GM12878 (cell line): ENCODE measurements around the gene COX19. TPM values are rescaled to one million over a fixed set of nuclear protein-coding genes. Genes with fewer than 3 reads are reported as not detected.

Experiments used
- ATAC-seq: fragments of 200-7000 bp; cut with Tn5 transposase; 3 replicates; pipeline ENCODE4 v1.9.1; 2020; ENCODE audit warnings: mild to moderate bottlenecking, moderate library complexity
- BruUV-seq: library from RNA; stranded (reverse); fragments of 400-500 nt; replicated peaks from 2 replicates; lab custom pipeline; 2021; lab: Mats Ljungman, UMichigan
- CTCF ChIA-PET: fragments of 300-600 bp; sonication (Branson Sonifier 250); formaldehyde crosslinking; extraction: SDS; loops from one replicate; lab custom pipeline; 2021; ENCODE audit warnings: inconsistent platforms; lab: Yijun Ruan, JAX
- POLR2A ChIA-PET: fragments of 350-600 bp; formaldehyde crosslinking; extraction: SDS; loops from one replicate; lab custom pipeline; 2021; ENCODE audit warnings: inconsistent platforms; lab: Charles Lee
- RAD21 ChIA-PET: fragments of 300-600 bp; sonication (Branson Sonifier 250); formaldehyde crosslinking; loops from one replicate; lab custom pipeline; 2023; ENCODE audit warnings: antibody characterized with exemption; ENCODE audit not compliant: unreplicated experiment; lab: Charles Lee
- SMC1A ChIA-PET: fragments of 300-600 bp; sonication (Branson Sonifier 250); formaldehyde crosslinking; loops from one replicate; lab custom pipeline; 2023; ENCODE audit not compliant: unreplicated experiment, uncharacterized antibody; lab: Charles Lee
- DNase-seq: peaks from one replicate; pipeline ENCODE4 v3.0.0-alpha.2; 2011; ENCODE audit warnings: low read depth, low spot score
- FAIRE-seq: peaks from 3 replicates; lab custom pipeline; 2011; peaks lifted over from hg19 to GRCh38; lab: Jason Lieb, UNC
- H2AFZ ChIP-seq: 2 replicates; pipeline ENCODE4 v1.6.0; 2011; ENCODE audit warnings: low read depth, low read length, control low read depth; ENCODE audit not compliant: control insufficient read depth
- H3K27ac ChIP-seq: 2 replicates; pipeline ENCODE4 v1.5.1; 2011; ENCODE audit warnings: control low read depth; ENCODE audit not compliant: control insufficient read depth, insufficient read depth
- H3K27me3 ChIP-seq, 2 experiments: replicated peaks in 1 of 2; 2 replicates each; pipeline versions ENCODE4 v1.6.0 to v1.6.1; 2011; ENCODE audit warnings: low read length in 1 of 2; ENCODE audit not compliant: control insufficient read depth in 2 of 2, insufficient read depth in 2 of 2
- H3K36me3 ChIP-seq, 2 experiments: 2 replicates each; pipeline ENCODE4 v1.5.1; 2011; ENCODE audit warnings: low read length in 1 of 2; ENCODE audit not compliant: control insufficient read depth in 2 of 2, insufficient read depth in 2 of 2
- H3K4me1 ChIP-seq: 2 replicates; pipeline ENCODE4 v1.6.1; 2011; ENCODE audit warnings: mild to moderate bottlenecking, low read length, moderate library complexity, mixed read lengths; ENCODE audit not compliant: control insufficient read depth, insufficient read depth
- H3K4me2 ChIP-seq: 2 replicates; pipeline ENCODE4 v1.6.0; 2011; ENCODE audit warnings: control low read depth; ENCODE audit not compliant: control insufficient read depth, insufficient read depth
- H3K4me3 ChIP-seq: fragments of 200-600 bp; sonication (generic); 2 replicates; pipeline ENCODE4 v1.5.1; 2016
- H3K79me2 ChIP-seq: 2 replicates; pipeline ENCODE4 v1.6.0; 2011; ENCODE audit warnings: low read length; ENCODE audit not compliant: control insufficient read depth, insufficient read depth
- H3K9ac ChIP-seq: 2 replicates; pipeline ENCODE4 v1.8.0; 2011; ENCODE audit warnings: low read length, control low read depth, mixed read lengths; ENCODE audit not compliant: control insufficient read depth, insufficient read depth
- H3K9me3 ChIP-seq: replicated peaks from 3 replicates; pipeline ENCODE4 v1.5.1; 2011; ENCODE audit warnings: mild to moderate bottlenecking, low read length; ENCODE audit not compliant: control insufficient read depth, insufficient read depth
- H4K20me1 ChIP-seq: 2 replicates; pipeline ENCODE4 v1.6.0; 2011; ENCODE audit not compliant: control insufficient read depth, insufficient read depth
- ATF2 ChIP-seq: IDR thresholded peaks from 2 replicates; pipeline ENCODE4 v1.6.1; 2012; ENCODE audit warnings: low read length, inconsistent platforms
- BCLAF1 ChIP-seq: fragments of 450-650 bp; IDR thresholded peaks from 2 replicates; pipeline ENCODE4 v1.6.1; 2017; ENCODE audit warnings: antibody characterized with exemption, mild to moderate bottlenecking, moderate library complexity
- HDAC6 ChIP-seq: fragments of 200-600 bp; sonication (generic); IDR thresholded peaks from one replicate; pipeline ENCODE4 v1.8.0; 2017; ENCODE audit warnings: antibody characterized with exemption; ENCODE audit not compliant: unreplicated experiment
- KLF5 ChIP-seq: fragments of 450-650 bp; IDR thresholded peaks from 2 replicates; pipeline ENCODE4 v1.6.1; 2014; ENCODE audit warnings: mild to moderate bottlenecking; ENCODE audit not compliant: partially characterized antibody
- NBN ChIP-seq: fragments of 450-650 bp; IDR thresholded peaks from 2 replicates; pipeline ENCODE4 v1.6.1; 2016
- POLR2AphosphoS2 ChIP-seq: IDR thresholded peaks from 2 replicates; pipeline ENCODE4 v1.6.1; 2011; ENCODE audit warnings: low read depth, mild to moderate bottlenecking, low read length, improper control_type of control experiment, moderate library complexity
- ZBTB40 ChIP-seq: fragments of 450-650 bp; IDR thresholded peaks from 2 replicates; pipeline ENCODE4 v1.6.1; 2016; ENCODE audit warnings: mild to moderate bottlenecking, moderate library complexity, borderline replicate concordance
- WGBS: methylation state at CpG from one replicate; pipeline ENCODE4 v1.1.6; 2016; ENCODE audit warnings: low lambda C conversion rate; ENCODE audit not compliant: insufficient replicate concordance, insufficient coverage; ENCODE audit errors: missing lambda C conversion rate; 5-methylcytosine and 5-hydroxymethylcytosine counted together
- in situ Hi-C: fragments of 300-500 bp; cut with MboI; formaldehyde crosslinking; loops from 9 replicates; pipeline ENCODE4 v1.14.3; 2018; ENCODE audit warnings: mixed read lengths
- intact Hi-C: fragments of 100-400 bp; cut with micrococcal nuclease; formaldehyde crosslinking; loops from one replicate; pipeline ENCODE4 v1.14.2; 2022; ENCODE audit not compliant: unreplicated experiment
- polyA plus RNA-seq, 11 experiments: library from polyadenylated mRNA; depleted of rRNA in 4 of 11; unstranded in 6 of 11; stranded (reverse) in 5 of 11; fragments of >200 nt; fragmentation: Nextera tagmentation in 4 of 11; fragmentation: Illumina TruSeq in 1 of 11; extraction: Ambion mirVana in 4 of 11; extraction: Trizol in 1 of 11; gene quantifications; 1 replicate in 1 of 11; 2 replicates in 10 of 11; pipeline versions ENCODE4 v1.2.1 to v1.2.3, GENCODE V29; 2011 to 2016; ENCODE audit warnings: inconsistent platforms in 2 of 11, missing spikeins in 2 of 11, low read depth in 1 of 11
- total RNA-seq, 4 experiments: library from RNA; depleted of rRNA in 3 of 4; stranded (reverse); fragments of >200 nt in 3 of 4; fragmentation: Illumina TruSeq in 1 of 4; extraction: Trizol in 1 of 4; gene quantifications; 2 replicates each; pipeline versions ENCODE4 v1.2.1 to v1.2.3, GENCODE V29; 2013 to 2021

COX19 gene
- total and polyA plus RNA-seq, 10 of the 15 experiments (the other 5 are each of a cell fraction or from before 2014, with no cell fraction given), result 3.7 to 17.9 (median 10.8) TPM

- ChIA-PET RAD21 (interaction anchor here (1.9 kb wide), 1 partner anchor 46 kb away, joined by 7 read pairs; no protein-coding TSS in a partner anchor), POLR2A (interaction anchor here (1.5 kb wide), 1 partner anchor 27 kb away, joined by 5 read pairs; no protein-coding TSS in a partner anchor), SMC1A (interaction anchor here (2.3 to 9.0 kb wide), 2 partner anchors 25 to 46 kb away, joined by 8 to 71 read pairs; no protein-coding TSS in a partner anchor), CTCF (interaction anchor here (0.9 to 1.9 kb wide), 3 partner anchors 26 to 46 kb away, joined by 3 to 7 read pairs (median 4); no protein-coding TSS in a partner anchor)
- DNase-seq, result no peak
- Histone ChIP-seq H3K9me3 (peaks cover 11% of the 10 kb centered on the region; the same call in 2 of the 3 replicates), H3K4me2 (no peak overlapping the region), H3K4me3 (no peak overlapping the region), H3K27me3 (no peaks in the 10 kb centered on the region), H3K36me3 (peaks cover 7 to 12% of the 10 kb centered on the region in 2 experiments; a peak in 3 of 4 replicates), H4K20me1 (no peaks in the 10 kb centered on the region), H2AFZ (no peak overlapping the region), H3K9ac (no peak overlapping the region), H3K79me2 (peaks cover 47% of the 10 kb centered on the region), H3K27ac (no peak overlapping the region), H3K4me1 (peaks cover 23% of the 10 kb centered on the region)
- intact Hi-C loops (no loop called here), in situ Hi-C loops (no loop called here)
- FAIRE-seq, result no peak
- no TSS peak for BruUV-seq
- no peak for ATAC-seq
- 97% methylated on average over 41 of the region's 42 CpGs for WGBS
- no peak for TF ChIP-seq ATF2
- TF ChIP-seq BCLAF1, result no peak
- TF ChIP-seq ZBTB40, result no peak
- TF ChIP-seq NBN, result no peak
- no peak for TF ChIP-seq HDAC6
- peak; percentile 47; the same call in 1 of the 2 replicates for TF ChIP-seq POLR2AphosphoS2
- no peak for TF ChIP-seq KLF5
- TF ChIP-seq, all 136 proteins: peak for 1
Measured at GRCh38 chr7:1019789-1020610, 44.7 kb upstream of the COX19 start.
